Calu3 (cell line): ENCODE data around the gene FCSK. TPM values are rescaled to one million over a fixed set of nuclear protein-coding genes. Genes with fewer than 3 reads are reported as not detected.

Experiments used
- BruUV-seq: library from RNA; stranded (reverse); fragments of 400-500 nt; replicated peaks from 2 replicates; lab custom pipeline; 2021; lab: Mats Ljungman, UMichigan
- CTCF ChIA-PET: fragments of 300-600 bp; sonication (Branson Sonifier 250); formaldehyde crosslinking; loops from one replicate; lab custom pipeline; 2022; ENCODE audit warnings: antibody characterized with exemption; lab: Charles Lee
- DNase-seq: peaks from one replicate; pipeline ENCODE4 v3.0.0; 2022
- H3K27ac Mint-ChIP-seq: one replicate; pipeline ENCODE4 v1.8.0; 2022; ENCODE audit warnings: mixed read lengths; ENCODE audit not compliant: unreplicated experiment
- H3K27me3 Mint-ChIP-seq: one replicate; pipeline ENCODE4 v1.8.0; 2022; ENCODE audit warnings: mixed read lengths; ENCODE audit not compliant: unreplicated experiment
- H3K36me3 Mint-ChIP-seq: one replicate; pipeline ENCODE4 v1.8.0; 2022; ENCODE audit warnings: mild to moderate bottlenecking, moderate library complexity, mixed read lengths; ENCODE audit not compliant: insufficient read depth, unreplicated experiment
- H3K4me1 Mint-ChIP-seq: one replicate; pipeline ENCODE4 v1.8.0; 2022; ENCODE audit warnings: mild to moderate bottlenecking, low read depth, mixed read lengths; ENCODE audit not compliant: unreplicated experiment
- H3K4me3 Mint-ChIP-seq: one replicate; pipeline ENCODE4 v1.8.0; 2022; ENCODE audit warnings: mild to moderate bottlenecking, low read depth, moderate library complexity, mixed read lengths; ENCODE audit not compliant: unreplicated experiment
- H3K9me3 Mint-ChIP-seq: one replicate; pipeline ENCODE4 v1.8.0; 2022; ENCODE audit warnings: low read depth, mixed read lengths; ENCODE audit not compliant: unreplicated experiment
- CTCF ChIP-seq: fragments of 200-600 bp; IDR thresholded peaks from one replicate; pipeline ENCODE4 v1.8.0; 2022; ENCODE audit warnings: antibody characterized with exemption; ENCODE audit not compliant: unreplicated experiment
- intact Hi-C: fragments of 100-400 bp; cut with micrococcal nuclease; formaldehyde crosslinking; loops from one replicate; pipeline ENCODE4 v1.10.0; 2022; ENCODE audit not compliant: unreplicated experiment
- total RNA-seq: library from RNA; stranded (reverse); gene quantifications from 2 replicates; pipeline ENCODE4 v1.2.3, GENCODE V29; 2022

The FCSK gene
- total RNA-seq, 1 experiment from 2014 or later = 27.6 TPM

GRCh38 chr16:70437582-70438557, 16.5 kb upstream of the FCSK start:
- no peaks in the 10 kb centered on the region for H3K27me3 Mint-ChIP-seq
- peak overlapping the region; percentile 5 for H3K27ac Mint-ChIP-seq
- H3K9me3 Mint-ChIP-seq = no peaks in the 10 kb centered on the region
- no peak for DNase-seq
- peak overlapping the region; percentile 72 for H3K4me3 Mint-ChIP-seq
- peaks cover 22% of the 10 kb centered on the region for H3K36me3 Mint-ChIP-seq
- peaks cover 22% of the 10 kb centered on the region for H3K4me1 Mint-ChIP-seq
- CTCF ChIA-PET = interaction anchor here (0.6 to 2.1 kb wide), 6 partner anchors 10 to 313 kb away, joined by 3 to 13 read pairs (median 4); partner anchors contain the start of gene FCSK
- no peak for TF ChIP-seq CTCF
- BruUV-seq = TSS peak; percentile 30
- intact Hi-C loops = no loop called here

GRCh38 chr16:70438585-70438968, 15.8 kb upstream of the FCSK start:
- Mint-ChIP-seq H3K4me1 (peaks cover 22% of the 10 kb centered on the region), H3K4me3 (peak overlapping the region; percentile 72), H3K36me3 (peaks cover 22% of the 10 kb centered on the region), H3K9me3 (no peaks in the 10 kb centered on the region), H3K27ac (no peak overlapping the region), H3K27me3 (no peaks in the 10 kb centered on the region)
- DNase-seq = no peak
- no TSS peak for BruUV-seq
- no peak for TF ChIP-seq CTCF
- CTCF ChIA-PET = interaction anchor here (1.2 to 2.1 kb wide), 5 partner anchors 11 to 59 kb away, joined by 4 to 13 read pairs (median 4); partner anchors contain the start of gene FCSK
- intact Hi-C loops = no loop called here

- Mint-ChIP-seq H3K27ac (peak within 1 kb of the TSS; percentile 9), H3K36me3 (peaks cover 22% of the 10 kb centered on the region), H3K4me1 (peaks cover 22% of the 10 kb centered on the region), H3K9me3 (no peaks in the 10 kb centered on the region), H3K27me3 (no peaks in the 10 kb centered on the region), H3K4me3 (peak within 1 kb of the TSS; percentile 72)
- TF ChIP-seq CTCF = peak; percentile 27
- CTCF ChIA-PET = interaction anchor here (1.2 to 2.1 kb wide), 5 partner anchors 11 to 59 kb away, joined by 4 to 13 read pairs (median 4); partner anchors contain the start of gene FCSK
- intact Hi-C loops = no loop called here
- no TSS peak for BruUV-seq
- DNase-seq = peak; percentile 93
Measured at GRCh38 chr16:70438969-70439862, 15.2 kb upstream of the FCSK start, which contains the start of gene ST3GAL2. Gene ST3GAL2 (minus strand): TSS chr16:70439100. CDS start chr16:70398530, 40,570 bp downstream.
